Measurements from ENCODE around the gene UVRAG.
A peak's percentile ranks its signal among the peaks of the same experiment; 100 is the strongest.

Gene UVRAG

GRCh38 chr11:75831915-75832502 is 17.0 kb downstream of the UVRAG start:
- TF ChIP-seq, protein P1, sequence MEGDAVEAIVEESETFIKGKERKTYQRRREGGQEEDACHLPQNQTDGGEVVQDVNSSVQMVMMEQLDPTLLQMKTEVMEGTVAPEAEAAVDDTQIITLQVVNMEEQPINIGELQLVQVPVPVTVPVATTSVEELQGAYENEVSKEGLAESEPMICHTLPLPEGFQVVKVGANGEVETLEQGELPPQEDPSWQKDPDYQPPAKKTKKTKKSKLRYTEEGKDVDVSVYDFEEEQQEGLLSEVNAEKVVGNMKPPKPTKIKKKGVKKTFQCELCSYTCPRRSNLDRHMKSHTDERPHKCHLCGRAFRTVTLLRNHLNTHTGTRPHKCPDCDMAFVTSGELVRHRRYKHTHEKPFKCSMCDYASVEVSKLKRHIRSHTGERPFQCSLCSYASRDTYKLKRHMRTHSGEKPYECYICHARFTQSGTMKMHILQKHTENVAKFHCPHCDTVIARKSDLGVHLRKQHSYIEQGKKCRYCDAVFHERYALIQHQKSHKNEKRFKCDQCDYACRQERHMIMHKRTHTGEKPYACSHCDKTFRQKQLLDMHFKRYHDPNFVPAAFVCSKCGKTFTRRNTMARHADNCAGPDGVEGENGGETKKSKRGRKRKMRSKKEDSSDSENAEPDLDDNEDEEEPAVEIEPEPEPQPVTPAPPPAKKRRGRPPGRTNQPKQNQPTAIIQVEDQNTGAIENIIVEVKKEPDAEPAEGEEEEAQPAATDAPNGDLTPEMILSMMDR (IDR thresholded peaks at IDR 0.05; ENCODE audit: low read depth, low read length), result no peak
- H3K4me3 ChIP-seq (replicated peaks in 1 of 2; ENCODE audit: low read depth in 2 of 2, low read length in 2 of 2), result no peak overlapping the region
- DNase-seq (ENCODE audit: low read depth in 2 of 2), result no peak

DNA sequence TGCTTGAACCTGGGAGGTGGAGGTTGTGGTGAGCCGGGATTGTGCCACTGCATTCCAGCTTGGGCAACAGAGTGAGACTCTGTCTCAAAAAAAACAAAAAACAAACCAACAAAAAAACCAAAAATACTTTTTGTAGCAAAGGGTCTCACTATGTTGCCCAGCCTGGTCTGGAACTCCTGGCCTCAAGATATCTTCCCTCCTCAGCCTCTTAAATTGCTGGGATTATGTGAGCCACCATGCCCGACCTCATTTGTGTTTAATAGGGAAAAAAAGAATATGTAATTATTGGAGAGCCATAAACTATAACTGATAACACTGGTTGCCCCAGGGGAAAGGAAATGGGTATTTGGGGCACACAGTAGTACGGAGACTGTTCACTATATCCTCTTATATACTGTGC is 19.7 kb downstream of the UVRAG start:
- DNase-seq (ENCODE audit: low read depth in 2 of 2), result no peak
- TF ChIP-seq, protein P1 (IDR thresholded peaks at IDR 0.05; ENCODE audit: low read depth, low read length), result no peak

GRCh38 chr11:75836417-75836816 is 21.4 kb downstream of the UVRAG start:
- TF ChIP-seq, protein P1 (IDR thresholded peaks at IDR 0.05; ENCODE audit: low read depth, low read length), result no peak
- H3K4me3 ChIP-seq (replicated peaks in 1 of 2; ENCODE audit: low read depth in 2 of 2, low read length in 2 of 2), result no peak overlapping the region

More for the DNA sequence above, 19.7 kb downstream of the UVRAG start:
- no peak overlapping the region for H3K4me3 ChIP-seq (replicated peaks in 1 of 2; ENCODE audit: low read depth in 2 of 2, low read length in 2 of 2)

DNA sequence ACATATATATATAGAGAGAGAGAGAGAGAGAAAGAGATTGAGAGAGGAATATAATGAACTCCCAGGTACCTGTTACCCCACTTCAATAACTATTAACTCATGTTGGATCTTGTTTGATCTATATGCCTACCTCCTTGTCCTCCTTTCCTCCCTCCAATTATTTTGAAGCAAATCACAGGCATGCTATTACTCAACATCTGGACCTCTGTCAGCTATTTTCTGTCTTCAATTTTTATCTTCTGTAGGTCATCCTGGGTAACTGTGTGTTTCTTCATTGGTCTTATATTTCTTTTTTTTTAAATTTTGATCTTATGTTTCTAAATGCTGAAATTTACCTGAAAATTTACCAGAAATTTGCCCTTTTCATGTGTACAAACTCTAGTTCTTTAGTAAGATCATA is 24.8 kb downstream of the UVRAG start:
- TF ChIP-seq, protein P1 (IDR thresholded peaks at IDR 0.05; ENCODE audit: low read depth, low read length), result no peak
- peak in 1 of 2 donors; percentile 42 for DNase-seq (ENCODE audit: low read depth in 2 of 2)
- H3K4me3 ChIP-seq (replicated peaks in 1 of 2; ENCODE audit: low read depth in 2 of 2, low read length in 2 of 2), result no peak overlapping the region

More at GRCh38 chr11:75836417-75836816, 21.4 kb downstream of the UVRAG start:
- no peak for DNase-seq (ENCODE audit: low read depth in 2 of 2)

DNA sequence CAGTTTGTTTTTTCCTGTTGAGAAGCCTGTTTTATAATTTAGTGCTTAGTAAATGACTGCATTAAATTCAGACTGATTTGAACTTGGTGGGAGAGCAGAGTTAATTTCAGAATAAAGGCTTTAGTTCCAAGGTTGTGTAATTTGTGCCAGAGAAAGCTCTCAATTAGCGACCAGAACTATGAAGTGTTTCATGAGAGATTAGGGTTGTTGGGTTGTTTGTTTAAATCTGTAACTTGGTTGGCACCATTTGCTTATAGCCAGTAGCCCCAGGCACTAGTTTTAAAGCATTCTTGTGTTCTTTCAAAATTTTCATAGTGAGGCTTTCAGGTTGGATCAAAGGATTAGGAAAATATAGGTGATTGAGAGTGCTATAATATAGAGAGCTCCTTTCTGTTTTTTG is 25.5 kb downstream of the UVRAG start:
- no peak overlapping the region for H3K4me3 ChIP-seq (replicated peaks in 1 of 2; ENCODE audit: low read depth in 2 of 2, low read length in 2 of 2)
- TF ChIP-seq, protein P1 (IDR thresholded peaks at IDR 0.05; ENCODE audit: low read depth, low read length), result no peak
- DNase-seq (ENCODE audit: low read depth in 2 of 2), result no peak

DNA sequence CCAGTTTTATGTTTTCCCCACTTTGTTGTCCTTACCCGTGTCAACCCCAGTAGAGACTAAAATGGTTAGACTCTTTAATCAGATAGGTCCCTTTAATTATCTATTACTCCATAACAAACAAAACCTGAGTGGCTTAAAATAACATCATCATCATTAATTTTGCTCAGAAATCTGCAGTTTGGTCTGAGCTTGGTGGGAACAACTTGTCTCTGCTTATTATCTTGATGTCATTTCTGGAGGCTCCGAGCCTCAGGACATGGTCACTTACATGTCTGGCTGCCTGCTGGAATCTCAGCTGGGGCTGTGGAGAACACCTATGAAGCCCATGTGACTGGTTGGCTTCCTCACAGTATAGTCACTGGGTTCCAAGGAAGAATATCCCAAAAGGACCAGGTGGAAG is 26.7 kb downstream of the UVRAG start:
- no peak overlapping the region for H3K4me3 ChIP-seq (replicated peaks in 1 of 2; ENCODE audit: low read depth in 2 of 2, low read length in 2 of 2)
- no peak for DNase-seq (ENCODE audit: low read depth in 2 of 2)
- TF ChIP-seq, protein P1 (IDR thresholded peaks at IDR 0.05; ENCODE audit: low read depth, low read length), result no peak

DNA sequence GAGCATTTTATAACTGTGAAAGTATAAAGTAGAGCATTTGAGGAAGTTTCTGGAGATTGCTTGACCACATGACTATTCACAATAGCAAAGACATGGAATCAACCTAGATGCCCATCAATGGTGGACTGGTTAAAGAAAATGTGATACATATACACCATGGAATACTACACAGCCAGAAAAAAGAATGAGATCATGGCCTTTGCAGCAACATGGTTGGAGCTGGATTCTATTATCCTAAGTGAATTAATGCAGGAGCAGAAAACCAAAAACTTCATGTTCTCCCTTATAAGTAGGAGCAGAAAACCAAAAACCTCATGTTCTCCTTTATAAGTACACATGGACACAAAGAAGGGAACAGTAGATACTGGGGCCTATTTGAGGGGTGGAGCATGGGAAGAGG is 30.3 kb downstream of the UVRAG start:
- no peak overlapping the region for H3K4me3 ChIP-seq (replicated peaks in 1 of 2; ENCODE audit: low read depth in 2 of 2, low read length in 2 of 2)
- TF ChIP-seq, protein P1 (IDR thresholded peaks at IDR 0.05; ENCODE audit: low read depth, low read length), result no peak
- DNase-seq (ENCODE audit: low read depth in 2 of 2), result no peak

All from cardiac fibroblast (primary cell).